ENCODE data around the gene ROPN1L. TPM values are rescaled to one million over a fixed set of nuclear protein-coding genes. Genes with fewer than 3 reads are reported as not detected.

ROPN1L gene
- total RNA-seq, 4 donors from 2014 or later, result 6.3 TPM; not detected in 3

DNA sequence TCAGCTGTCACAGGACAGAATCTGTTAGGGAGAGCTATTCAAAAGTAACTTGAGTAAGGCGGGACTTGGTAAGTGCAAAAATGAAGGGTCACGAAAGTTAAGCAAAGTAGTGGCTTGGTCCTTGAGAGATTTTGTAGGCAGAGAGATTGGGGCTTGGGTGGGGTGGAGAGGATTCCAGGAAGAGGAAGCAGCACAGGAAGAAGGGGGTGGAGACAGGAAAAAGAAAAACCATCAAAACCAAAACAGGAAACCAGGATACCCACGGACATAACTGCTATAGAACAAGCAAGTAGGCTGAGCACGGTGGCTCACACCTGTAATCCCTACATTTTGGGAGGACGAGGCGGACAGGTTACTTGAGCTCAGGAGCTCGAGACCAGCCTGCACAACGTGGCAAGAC lies 3.7 kb downstream of the ROPN1L start:
- Histone ChIP-seq H3K9me3 (no peaks in the 10 kb centered on the region), H3K4me3 (no peak overlapping the region)
- TF ChIP-seq, protein P1, sequence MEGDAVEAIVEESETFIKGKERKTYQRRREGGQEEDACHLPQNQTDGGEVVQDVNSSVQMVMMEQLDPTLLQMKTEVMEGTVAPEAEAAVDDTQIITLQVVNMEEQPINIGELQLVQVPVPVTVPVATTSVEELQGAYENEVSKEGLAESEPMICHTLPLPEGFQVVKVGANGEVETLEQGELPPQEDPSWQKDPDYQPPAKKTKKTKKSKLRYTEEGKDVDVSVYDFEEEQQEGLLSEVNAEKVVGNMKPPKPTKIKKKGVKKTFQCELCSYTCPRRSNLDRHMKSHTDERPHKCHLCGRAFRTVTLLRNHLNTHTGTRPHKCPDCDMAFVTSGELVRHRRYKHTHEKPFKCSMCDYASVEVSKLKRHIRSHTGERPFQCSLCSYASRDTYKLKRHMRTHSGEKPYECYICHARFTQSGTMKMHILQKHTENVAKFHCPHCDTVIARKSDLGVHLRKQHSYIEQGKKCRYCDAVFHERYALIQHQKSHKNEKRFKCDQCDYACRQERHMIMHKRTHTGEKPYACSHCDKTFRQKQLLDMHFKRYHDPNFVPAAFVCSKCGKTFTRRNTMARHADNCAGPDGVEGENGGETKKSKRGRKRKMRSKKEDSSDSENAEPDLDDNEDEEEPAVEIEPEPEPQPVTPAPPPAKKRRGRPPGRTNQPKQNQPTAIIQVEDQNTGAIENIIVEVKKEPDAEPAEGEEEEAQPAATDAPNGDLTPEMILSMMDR (IDR thresholded peaks at IDR 0.05), result no peak
- no peak for TF ChIP-seq POLR2A (IDR thresholded peaks at IDR 0.05)

DNA sequence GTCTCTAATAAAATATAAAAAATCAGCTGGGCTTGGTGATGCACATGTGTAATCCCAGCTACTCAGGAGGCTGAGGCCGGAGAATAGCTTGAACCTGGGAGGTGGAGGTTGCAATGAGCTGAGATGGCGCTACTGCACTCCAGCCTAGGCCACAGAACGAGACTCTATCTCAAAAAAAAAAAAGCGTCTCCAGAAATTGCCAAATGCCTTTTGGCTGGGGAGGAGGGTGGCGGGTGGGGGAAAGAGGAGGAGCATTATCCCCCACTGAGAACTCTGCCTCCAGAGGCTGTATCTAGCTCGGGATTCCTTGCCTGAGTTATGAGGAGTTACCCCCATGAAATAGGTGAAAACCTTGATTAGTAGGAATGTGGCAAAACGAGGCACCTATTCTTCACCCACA lies 4.8 kb downstream of the ROPN1L start:
- H3K36me3 ChIP-seq, result no peaks in the 10 kb centered on the region
- no peak for TF ChIP-seq POLR2A (IDR thresholded peaks at IDR 0.05)
- TF ChIP-seq, protein P1 (IDR thresholded peaks at IDR 0.05), result no peak
- H3K27me3 ChIP-seq, result no peaks in the 10 kb centered on the region
- no peak overlapping the region for H3K27ac ChIP-seq
- intact Hi-C loops (cut with DNase I; ENCODE audit: low total_unique reads), result no loop called here
- H3K4me3 ChIP-seq, result no peak overlapping the region
- H3K9me3 ChIP-seq, result no peaks in the 10 kb centered on the region
- no peak for DNase-seq
- H3K4me1 ChIP-seq, result no peaks in the 10 kb centered on the region

More for the DNA sequence above, 3.7 kb downstream of the ROPN1L start:
- intact Hi-C loops (cut with DNase I; ENCODE audit: low total_unique reads), result no loop called here
- no peaks in the 10 kb centered on the region for H3K36me3 ChIP-seq
- no peak for DNase-seq
- H3K4me1 ChIP-seq, result peaks cover 0 to 4% of the 10 kb centered on the region in 2 donors
- H3K27me3 ChIP-seq, result no peaks in the 10 kb centered on the region
- no peak overlapping the region for H3K27ac ChIP-seq

DNA sequence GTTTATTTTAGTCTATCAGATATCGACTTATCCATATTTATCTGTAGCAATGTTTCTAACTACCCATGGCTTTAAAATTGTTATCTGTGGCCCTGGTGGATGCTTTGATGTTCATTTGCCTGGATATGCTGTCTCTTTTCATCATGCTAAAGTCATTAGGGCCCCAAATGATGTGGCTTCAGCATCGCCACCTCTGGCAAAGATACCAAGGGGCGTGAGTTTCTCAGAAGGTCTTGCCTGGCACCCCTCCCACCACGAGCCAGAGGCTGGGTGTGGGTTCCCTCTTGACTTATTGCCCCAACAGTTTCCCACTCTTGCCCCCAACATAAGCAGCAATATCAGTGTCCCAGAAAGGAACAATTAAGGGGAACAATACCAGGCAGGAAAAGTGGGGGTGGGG lies 5.4 kb downstream of the ROPN1L start:
- Histone ChIP-seq H3K36me3 (no peaks in the 10 kb centered on the region), H3K27me3 (no peaks in the 10 kb centered on the region)
- TF ChIP-seq, protein P1 (IDR thresholded peaks at IDR 0.05), result no peak
- no peak for TF ChIP-seq POLR2A (IDR thresholded peaks at IDR 0.05)

DNA sequence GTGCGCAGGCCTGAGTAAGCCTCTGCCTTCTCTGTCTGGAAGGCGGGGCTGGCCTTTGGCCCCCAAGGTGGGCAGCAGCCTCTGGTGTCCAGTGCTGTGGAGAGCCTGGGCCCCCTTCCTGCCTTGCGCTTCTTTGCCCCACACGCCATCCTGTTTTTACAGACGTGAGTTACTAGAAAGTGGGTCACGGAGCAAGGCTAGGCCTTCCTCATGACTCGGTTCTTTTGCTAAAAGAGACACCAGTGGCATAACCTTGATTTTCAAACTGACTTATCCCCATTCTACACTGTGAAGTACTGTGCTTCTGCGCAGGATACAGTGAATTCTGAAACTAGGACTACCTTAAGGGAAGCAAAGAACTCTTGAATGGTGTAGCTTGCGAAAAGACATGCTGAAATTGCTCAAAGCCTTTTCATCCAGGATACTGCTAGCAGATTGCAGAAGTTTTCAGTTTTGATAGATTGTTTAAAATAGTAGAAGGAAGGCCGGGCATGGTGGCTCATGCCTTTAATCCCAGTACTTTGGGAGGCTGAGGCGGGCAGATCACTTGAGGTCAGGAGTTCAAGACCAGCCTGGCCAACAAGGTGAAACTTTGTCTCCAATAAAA lies 7.2 kb downstream of the ROPN1L start:
- H3K4me3 ChIP-seq, result no peak overlapping the region
- no peak overlapping the region for H3K27ac ChIP-seq
- TF ChIP-seq, protein P1 (IDR thresholded peaks at IDR 0.05), result no peak
- TF ChIP-seq POLR2A (IDR thresholded peaks at IDR 0.05), result no peak
- H3K4me1 ChIP-seq, result no peaks in the 10 kb centered on the region
- H3K36me3 ChIP-seq, result no peaks in the 10 kb centered on the region
- intact Hi-C loops (cut with DNase I; ENCODE audit: low total_unique reads), result no loop called here
- H3K27me3 ChIP-seq, result no peaks in the 10 kb centered on the region
- H3K9me3 ChIP-seq, result no peaks in the 10 kb centered on the region
- DNase-seq, result no peak

More for the DNA sequence above, 5.4 kb downstream of the ROPN1L start:
- peak in 1 of 2 donors; percentile 9 for DNase-seq
- no peak overlapping the region for H3K4me3 ChIP-seq
- H3K9me3 ChIP-seq, result no peaks in the 10 kb centered on the region
- H3K27ac ChIP-seq, result no peak overlapping the region
- H3K4me1 ChIP-seq, result no peaks in the 10 kb centered on the region
- intact Hi-C loops (cut with DNase I; ENCODE audit: low total_unique reads), result no loop called here

DNA sequence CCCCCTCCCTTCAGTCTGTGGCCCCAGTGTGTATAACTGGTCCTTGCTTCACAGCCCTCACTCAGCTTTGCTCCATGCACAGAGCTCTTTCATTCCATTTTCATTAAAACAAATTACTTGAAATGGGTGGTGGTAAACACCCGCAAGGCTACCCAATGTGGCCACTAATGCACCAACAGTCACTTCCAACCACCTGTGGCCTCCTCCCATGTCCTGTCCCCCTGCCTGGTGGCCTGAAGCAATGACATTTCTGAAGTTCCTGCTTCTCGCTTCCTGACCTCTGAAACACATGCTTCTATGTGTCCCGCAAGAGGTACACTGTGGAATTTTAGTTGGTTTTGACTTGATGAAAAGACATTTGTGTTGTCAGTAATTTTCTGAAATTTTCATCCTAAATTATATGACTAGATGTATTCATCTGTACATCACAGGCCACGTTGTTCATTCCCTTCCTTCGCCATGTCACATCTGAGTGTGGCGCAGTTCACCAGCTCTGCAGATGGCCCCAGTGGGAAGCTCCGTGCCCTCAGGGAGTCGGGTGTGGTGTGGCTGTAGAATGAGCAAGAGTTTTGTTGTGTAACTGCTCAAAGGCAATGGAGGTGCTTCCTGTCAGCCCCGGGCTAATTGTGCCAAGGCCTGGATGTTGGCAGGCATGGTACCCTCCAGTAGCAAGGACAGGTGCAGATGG lies 9.6 kb downstream of the ROPN1L start:
- TF ChIP-seq, protein P1 (IDR thresholded peaks at IDR 0.05), result no peak
- TF ChIP-seq POLR2A (IDR thresholded peaks at IDR 0.05), result no peak
- no peaks in the 10 kb centered on the region for H3K36me3 ChIP-seq
- DNase-seq, result no peak
- H3K4me1 ChIP-seq, result no peaks in the 10 kb centered on the region
- no peak overlapping the region for H3K4me3 ChIP-seq
- no peaks in the 10 kb centered on the region for H3K9me3 ChIP-seq
- H3K27me3 ChIP-seq, result no peaks in the 10 kb centered on the region
- no peak overlapping the region for H3K27ac ChIP-seq
- intact Hi-C loops (cut with DNase I; ENCODE audit: low total_unique reads), result no loop called here
